Caki2 (cell line): ENCODE data around the gene CDK9. TPM values are rescaled to one million over a fixed set of nuclear protein-coding genes. Genes with fewer than 3 reads are reported as not detected.
A peak's percentile ranks its signal among the peaks of the same experiment; 100 is the strongest.
"Not testable (repeated sequence)": the region's sequence is repeated elsewhere in the genome, so short reads cannot be mapped to it uniquely, and the experiment has no call there.

Experiments used
- DNase-seq: peaks from one replicate; pipeline ENCODE4 v3.0.0-alpha.2; 2015; ENCODE audit warnings: low read depth
- in situ Hi-C: cut with HindIII; loops from 2 replicates; pipeline ENCODE4 v1.10.0; 2016; ENCODE audit warnings: low sequenced_read_pairs, low pct_unique_long_range_greater_than_20kb, mixed read lengths
- total RNA-seq: library from RNA; depleted of rRNA; stranded (reverse); fragments of >200 nt; shearing (Covaris generic); gene quantifications from 2 replicates; pipeline ENCODE4 v1.2.3, GENCODE V29; 2014; ENCODE audit warnings: low replicate concordance

The CDK9 gene
- total RNA-seq, 1 experiment from 2014 or later: 51.9 TPM

DNA sequence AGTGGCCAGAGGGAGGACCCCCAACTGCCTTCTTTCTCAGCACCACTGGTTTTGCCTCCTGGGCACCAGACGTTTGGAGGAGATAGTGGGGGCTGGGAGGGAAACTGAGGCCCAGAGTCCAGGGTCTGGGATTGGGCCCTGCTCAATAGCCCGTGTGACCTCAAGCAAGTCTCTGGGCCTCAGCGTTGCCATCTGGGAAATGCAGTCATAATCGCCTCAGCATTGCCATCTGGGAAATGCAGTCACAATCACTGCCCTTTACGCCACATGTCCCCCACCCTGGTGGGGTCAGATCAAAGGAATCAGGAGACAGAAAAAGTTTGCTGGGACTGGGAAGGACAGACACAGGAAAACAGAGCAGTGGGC is 8.9 kb upstream of the CDK9 start:
- in situ Hi-C loops: no loop called here
- no peak for DNase-seq

DNA sequence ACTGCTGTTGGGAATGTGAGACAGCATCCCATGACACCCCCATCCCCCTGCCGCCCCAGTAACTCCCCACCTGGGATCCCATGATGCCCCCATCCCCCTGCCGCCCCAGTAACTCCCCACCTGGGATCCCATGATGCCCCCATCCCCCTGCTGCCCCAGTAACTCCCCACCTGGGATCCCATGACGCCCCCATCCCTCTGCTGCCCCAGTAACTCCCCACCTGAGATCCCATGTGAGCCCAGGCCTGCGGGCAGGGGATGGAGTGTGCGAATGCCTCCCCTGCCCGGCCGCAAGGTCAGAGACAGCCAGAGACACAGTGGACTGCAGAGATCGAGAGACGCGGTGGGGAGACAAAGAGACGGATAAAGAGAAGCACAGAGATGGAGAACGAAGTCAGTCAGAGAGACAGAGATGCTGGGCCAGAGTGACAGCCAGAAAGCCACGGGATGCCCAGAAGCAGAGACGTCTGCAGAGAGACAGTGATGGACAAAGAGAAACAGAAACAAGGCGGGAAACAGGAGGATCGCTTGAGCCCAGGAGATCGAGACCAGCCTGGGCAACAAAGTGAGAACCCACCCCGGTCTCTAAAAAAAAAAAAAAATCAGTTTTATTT is 8.4 kb upstream of the CDK9 start:
- in situ Hi-C loops: no loop called here
- no peak for DNase-seq

DNA sequence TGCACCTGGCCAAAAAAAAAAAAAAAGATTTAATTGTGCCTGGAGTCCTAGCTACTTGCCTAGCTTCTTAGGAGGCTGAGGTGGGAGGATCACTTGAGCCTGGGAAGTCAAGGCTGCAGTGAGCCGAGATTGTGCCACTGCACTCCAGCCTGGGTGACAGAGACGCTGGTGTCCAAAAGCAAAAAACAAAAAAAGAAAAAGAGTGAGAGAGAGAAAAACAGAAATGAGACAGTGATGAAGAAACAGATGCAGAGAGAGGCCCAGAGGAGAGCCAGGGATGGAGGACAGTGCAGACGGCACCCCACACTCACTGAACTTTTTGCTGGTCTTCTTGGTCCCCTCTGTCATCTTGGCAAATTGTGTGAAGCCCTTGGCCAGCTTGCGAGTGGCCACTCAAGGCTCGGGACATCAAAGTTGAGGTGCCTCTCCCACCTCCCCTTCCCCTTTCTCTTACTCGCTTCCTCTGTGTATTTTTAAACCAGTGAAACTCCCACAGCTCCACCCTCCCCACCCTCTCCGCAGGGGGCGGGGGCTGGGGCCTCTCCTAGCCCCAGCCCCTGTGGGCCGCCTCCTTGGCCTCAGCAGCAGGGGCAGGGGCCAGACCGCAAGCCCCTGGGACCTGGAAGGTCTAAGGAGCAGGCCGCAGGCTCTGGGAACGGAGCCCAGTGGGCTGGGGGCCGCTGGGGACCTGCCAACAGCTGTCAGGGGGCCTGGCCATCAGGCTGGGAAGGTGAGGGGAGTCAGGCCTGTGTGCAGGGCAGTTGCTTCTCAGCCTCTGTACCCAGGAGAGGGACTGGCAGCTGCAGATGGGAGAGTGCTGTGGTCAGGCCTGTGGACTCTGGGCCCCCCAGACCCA is 7.3 kb upstream of the CDK9 start, which contains the start of gene SH2D3C:
TSS of gene SH2D3C (minus strand) at position 387 of the 856 bp plus-strand sequence. CDS start at position 348, 39 bp downstream.
- DNase-seq: no peak
- in situ Hi-C loops: no loop called here

DNA sequence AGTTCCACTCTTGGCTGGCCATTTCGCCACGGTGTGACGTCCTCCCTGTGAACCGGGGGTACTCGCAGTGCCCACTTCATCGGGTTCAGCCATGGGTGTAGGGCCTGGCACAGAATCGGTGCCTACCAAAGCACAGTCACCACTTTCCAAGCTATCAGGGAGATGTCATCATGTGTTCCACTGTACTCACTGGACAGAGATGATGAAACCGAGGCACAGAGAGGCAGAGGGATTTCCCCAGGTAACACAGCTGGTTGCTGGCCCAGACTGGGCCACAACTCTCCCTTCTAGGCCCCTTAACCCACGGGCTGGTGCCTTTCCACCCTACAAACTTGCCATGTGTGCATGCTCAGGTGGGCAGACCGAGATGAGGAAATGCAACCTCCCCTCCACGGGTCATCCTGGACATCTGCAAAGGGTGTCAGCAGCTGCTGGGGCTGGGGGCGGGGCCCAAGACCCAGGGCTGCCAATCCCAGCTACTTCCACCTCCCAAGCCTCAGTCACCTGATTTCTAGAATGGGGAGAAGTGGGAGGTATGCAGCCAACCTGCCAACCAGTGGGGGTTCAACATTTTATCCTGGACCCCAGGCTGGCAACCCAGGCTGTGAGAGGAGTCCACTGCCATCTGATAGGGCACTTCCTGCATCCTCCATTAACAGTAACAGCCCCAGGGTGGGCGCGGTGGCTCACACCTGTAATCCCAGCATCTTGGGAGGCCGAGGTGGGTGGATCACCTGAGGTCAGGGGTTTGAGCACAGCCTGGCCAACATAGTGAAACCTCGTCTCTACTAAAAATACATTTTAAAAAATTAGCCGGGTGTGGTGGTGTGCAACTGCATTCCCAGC is 6.5 kb upstream of the CDK9 start:
- in situ Hi-C loops: no loop called here
- no peak for DNase-seq

DNA sequence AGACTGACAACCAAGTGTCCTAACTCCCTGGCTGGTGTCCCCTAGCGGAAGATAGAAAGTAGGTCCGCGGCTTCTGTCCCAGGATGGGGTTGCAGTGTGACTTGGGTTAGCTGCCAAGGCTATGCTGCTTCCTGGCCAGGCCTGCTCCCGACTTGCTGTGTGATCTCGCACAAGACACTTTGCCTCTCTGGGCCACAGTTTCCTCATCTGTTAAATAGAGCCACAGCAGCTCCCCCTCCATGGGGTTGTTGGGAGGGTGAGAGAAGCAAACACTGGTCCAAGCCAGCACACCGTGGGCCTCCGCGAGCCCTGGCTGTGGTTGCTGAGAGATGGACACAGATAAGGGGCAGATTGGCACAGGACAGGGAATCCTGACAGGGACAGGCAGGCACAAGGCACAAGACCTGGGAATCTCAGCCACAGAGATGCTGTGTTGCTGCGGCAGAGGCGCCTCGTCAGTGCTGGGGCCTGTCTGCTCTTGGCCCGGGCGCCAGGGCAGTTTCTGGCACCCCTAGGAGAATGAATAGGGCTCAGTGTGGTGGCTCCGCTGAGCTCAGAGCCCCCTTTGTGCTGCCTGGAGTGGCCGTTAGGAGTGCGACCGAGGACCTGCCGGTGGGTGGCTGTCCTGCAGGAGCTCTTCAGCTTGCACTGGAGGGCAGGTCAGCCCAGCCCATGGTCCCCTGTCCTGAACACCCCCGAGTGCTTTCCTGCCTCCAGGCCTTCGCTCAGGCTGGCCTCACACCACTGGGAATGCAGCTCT is 5.5 kb upstream of the CDK9 start:
- in situ Hi-C loops: no loop called here
- DNase-seq: no peak

DNA sequence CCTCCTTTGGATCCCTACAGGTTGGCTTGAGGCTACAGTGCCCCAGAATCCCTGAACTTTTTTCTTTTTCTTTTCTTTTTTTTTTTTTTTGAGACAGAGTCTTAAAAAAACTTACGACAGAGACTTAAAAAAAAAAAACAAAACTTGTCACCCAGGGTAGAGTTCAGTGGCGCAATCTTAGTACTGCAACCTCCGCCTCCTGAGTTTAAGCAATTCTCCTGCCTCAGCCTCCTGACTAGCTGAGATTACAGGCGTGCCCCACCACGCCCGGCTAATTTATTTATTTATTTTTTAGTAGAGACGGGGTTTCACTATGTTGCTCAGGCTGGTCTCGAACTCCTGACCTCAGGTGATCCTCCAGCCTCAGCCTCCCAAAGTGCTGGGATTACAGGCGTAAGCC is 4.9 kb upstream of the CDK9 start:
- in situ Hi-C loops, DNase-seq: not testable (repeated sequence)

DNA sequence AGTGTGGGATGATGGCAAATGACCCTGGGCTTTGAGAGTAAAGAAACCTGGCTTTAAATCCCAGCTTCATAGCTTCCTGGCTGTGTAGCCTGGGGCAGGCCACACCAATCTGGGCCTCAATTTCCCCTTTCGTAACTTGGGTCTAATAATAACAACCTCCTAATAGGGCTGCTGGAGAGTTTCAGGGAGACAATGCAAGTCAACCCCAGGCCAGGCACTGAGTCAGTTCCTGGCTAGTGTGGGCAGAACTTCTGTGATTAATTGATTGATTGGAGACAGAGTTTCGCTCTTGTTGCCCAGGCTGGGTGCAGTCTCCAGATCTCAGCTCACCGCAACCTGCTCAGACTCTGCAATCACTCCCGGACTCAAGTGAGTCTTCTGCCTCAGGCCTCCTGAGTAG is 4.0 kb upstream of the CDK9 start:
- in situ Hi-C loops: no loop called here
- DNase-seq: no peak

DNA sequence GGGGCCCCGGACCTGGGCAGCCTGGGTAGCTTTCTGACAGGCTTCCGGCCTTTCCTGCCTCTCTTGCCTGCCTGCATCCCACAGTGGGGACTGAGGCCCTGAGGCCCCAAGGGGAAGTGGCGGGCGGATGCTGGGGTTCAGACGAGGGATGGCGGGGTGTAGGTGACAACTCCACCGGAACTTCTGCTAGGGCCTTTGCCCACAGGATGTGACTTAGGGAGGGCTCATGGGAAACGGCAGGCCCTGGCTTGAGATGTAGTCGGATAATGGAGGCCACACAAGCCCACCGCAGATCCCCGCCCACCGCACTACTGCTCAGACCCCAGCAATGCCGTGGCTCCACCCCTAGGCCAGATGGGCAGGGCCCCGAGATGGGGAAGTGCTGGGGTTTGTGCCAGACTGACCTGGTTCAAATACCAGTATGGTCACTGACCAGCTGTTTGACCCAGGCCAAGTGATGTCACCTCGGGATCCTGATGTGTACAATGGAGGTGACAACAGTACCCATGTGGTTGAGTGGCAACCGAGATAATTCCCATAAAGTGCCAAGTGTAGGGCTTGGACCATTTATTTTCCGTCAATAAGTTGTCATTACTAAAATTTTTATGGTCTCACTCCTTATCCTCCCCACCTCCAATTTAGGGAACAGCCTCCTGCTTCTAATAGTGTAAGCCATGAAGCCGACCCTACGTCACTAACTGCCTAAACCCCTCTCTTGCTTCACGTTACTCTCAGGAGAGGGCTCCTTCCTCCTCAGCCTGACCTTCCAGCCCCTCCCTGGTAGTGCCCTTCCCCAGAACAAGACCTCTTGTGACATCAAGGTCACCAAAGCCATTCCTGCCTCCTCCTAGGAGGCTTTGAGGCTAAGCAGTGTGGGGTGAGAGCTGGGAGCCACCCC is 2.5 kb upstream of the CDK9 start:
- in situ Hi-C loops: no loop called here
- no peak for DNase-seq

DNA sequence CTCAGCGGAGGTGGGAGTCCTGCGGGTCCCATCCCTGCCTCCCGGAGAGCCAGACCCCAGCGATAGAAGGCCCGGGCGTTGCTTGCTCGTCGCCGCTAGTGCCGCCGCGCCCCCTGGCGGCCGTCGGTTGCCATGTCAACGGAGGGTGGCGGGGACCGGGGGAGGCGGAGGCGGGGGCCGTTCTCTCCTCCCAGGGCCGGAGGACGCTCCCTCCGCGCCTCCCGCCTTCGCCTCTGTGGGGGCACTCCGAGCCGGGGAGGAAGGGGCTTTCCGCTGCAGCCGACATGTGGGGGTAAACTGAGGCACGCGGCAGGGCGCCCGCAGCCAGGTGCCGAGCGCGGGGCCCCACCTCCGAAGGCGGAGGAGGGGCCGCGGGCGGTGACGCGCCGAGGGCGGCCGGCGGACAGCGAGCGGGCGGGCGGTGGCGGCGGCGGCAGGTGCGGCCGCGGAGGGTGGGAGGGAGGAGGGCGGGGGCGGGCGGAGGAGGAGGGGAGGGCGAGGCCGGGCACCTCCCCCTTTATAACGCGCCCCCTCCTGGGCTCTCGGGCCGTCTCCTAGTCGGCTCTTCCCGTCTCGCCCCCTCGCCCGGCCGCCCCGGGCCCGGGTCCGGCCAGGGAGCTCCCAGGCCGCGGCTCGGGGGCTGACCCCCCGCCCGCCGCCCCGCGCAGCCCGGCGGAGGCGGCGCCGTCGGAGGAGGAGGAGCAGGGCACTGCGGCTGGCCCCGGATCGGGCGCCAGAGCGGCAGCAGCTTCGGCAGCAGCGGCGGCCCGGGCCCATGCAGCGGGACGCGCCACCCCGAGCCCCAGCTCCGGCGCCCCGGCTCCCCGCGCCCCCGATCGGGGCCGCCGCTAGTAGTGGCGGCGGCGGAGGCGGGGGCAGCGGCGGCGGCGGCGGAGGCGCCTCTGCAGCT is 556 bp upstream of the CDK9 start:
- in situ Hi-C loops: no loop called here

DNA sequence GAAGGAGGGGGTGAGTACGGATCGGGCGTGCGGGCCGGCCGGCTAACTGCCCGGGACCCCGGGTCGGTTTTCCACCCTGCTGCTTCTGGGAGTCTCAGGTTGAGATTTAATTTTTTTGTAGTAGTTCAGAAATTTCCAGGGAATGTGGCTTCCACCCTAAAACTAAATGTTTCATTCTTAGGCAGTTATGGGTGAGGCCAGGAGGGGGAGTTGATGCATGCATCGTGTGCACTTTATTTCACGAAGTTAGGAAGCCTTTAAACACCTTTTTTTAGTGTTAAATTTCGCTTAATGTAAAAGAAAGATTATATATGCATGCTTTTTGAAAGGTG is 905 bp downstream of the CDK9 start:
- in situ Hi-C loops: no loop called here
- no peak for DNase-seq

More for the DNA sequence above, 556 bp upstream of the CDK9 start:
- DNase-seq: peak; percentile 81

DNA sequence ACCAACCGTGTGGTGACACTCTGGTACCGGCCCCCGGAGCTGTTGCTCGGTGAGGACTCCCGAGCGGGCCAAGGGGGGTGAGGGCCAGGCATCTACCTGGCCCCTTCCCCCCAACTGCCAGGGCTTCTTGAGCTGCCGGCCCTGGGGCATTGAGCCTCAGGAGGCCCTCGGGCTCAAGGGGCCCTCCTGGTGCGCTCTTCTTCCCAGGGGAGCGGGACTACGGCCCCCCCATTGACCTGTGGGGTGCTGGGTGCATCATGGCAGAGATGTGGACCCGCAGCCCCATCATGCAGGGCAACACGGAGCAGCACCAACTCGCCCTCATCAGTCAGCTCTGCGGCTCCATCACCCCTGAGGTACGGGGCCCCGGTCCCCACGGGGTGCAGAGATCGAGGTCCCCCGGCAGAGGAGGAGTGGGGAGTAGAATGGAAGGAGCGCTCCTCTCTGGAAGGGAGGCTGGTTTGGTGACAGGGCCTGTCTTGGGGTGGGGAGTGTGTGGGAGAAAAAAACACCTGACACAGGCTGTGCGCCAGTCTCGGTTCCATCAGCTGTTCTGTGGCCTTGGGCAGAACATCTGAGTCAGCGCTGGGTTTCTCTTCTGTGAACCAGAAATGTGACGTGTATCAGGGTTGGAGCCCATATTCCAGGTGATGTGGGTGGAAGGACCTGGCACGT is 2.6 kb downstream of the CDK9 start:
- no peak for DNase-seq
- in situ Hi-C loops: no loop called here

DNA sequence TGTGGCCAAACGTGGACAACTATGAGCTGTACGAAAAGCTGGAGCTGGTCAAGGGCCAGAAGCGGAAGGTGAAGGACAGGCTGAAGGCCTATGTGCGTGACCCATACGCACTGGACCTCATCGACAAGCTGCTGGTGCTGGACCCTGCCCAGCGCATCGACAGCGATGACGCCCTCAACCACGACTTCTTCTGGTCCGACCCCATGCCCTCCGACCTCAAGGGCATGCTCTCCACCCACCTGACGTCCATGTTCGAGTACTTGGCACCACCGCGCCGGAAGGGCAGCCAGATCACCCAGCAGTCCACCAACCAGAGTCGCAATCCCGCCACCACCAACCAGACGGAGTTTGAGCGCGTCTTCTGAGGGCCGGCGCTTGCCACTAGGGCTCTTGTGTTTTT is 3.3 kb downstream of the CDK9 start:
- in situ Hi-C loops: no loop called here
- DNase-seq: no peak

DNA sequence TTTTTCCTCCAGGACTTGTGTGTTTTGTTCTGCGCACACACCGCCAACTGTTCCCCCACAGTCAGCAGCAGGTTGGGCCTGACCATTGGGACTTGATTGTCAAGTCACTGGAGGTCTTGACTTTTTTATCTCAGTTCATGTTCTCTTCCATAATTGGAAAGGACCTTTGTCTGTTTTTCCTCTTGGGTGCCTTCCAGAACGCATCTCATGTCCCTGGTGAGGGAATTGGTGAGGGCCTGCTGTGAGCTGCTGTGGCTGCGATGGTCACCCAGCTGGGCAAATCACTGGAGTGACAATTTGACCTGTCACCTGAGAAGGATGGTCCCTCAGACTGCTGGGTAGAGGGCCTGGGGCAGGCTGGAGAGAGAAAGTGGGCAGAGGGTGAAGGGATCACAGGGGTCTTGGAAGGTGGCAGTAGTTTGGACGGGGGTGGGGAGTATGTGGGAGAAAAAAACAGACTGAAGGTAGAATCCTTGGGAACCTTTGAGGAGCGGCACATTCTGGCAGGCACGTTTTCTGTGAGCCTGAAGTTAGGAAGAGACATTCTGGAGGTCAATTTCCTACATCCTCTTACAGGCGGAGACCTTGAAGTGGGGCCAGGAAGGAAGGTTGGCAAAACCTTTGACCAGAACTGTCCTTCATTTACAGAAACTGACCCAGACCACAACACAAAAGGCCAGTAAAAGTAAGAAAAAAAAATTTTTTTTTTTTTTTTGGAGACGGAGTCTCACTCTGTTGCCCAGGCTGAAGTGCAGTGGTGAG is 4.4 kb downstream of the CDK9 start:
- no peak for DNase-seq
- in situ Hi-C loops: no loop called here

DNA sequence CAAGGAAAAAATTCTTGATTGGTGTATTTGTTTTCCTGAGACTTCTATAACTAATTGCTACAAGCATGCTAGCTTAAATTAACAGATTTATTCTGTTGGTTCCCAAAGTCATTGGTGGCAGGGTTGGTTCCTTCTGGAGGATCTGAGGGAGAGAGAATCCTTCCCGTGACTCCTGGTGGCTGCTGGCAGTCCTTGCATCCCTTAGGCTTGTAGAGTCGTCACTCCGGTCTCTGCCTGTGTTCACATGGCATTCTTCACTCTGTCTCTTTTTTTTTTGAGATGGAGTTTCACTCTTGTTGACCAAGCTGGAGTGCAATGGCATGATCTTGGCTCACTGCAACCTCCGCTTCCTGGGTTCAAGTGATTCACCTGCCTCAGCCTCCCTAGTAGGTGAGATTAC is 5.3 kb downstream of the CDK9 start:
- no peak for DNase-seq
- in situ Hi-C loops: no loop called here

DNA sequence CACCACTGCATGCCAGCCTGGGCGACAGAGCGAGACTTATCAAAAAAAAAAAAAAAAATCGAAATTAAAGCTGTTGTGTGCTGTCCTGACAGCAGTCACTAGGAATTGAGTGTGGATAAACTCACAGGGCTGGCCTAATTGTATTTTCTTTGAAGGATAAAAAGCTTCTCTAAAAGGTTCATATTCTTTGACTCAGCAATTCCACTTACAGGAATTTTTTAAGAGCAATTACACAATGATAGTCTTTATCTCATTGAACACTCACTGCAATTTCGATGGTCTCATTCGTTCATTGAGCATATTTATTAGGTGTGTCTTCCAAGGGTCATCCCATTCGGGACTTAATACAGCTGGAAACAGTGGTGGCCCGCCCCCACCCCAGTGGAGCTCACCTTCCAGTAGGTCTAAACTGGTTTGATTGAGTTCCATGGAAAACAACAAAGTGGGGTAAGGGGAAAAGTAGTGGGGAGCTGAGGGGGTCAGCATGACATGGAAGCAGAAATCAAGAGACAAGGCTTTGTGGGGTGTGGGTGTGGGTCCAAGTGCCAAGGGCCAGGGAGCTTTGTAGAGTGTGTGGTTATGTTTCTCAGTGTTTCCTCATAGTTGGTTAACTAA is 6.7 kb downstream of the CDK9 start:
- in situ Hi-C loops: no loop called here
- DNase-seq: no peak
